A172 (cell line): ENCODE measurements around the gene DNAAF2. TPM values are rescaled to one million over a fixed set of nuclear protein-coding genes. Genes with fewer than 3 reads are reported as not detected.

Experiments used
- DNase-seq: peaks from one replicate; pipeline ENCODE4 v3.0.0-alpha.2; 2015; ENCODE audit warnings: low spot score
- total RNA-seq: library from RNA; depleted of rRNA; stranded (reverse); fragments of >200 nt; shearing (Covaris generic); gene quantifications from 2 replicates; pipeline ENCODE4 v1.2.3, GENCODE V29; 2014; rRNA removed

DNAAF2 gene
- total RNA-seq, 1 experiment from 2014 or later = 10.1 TPM

DNA sequence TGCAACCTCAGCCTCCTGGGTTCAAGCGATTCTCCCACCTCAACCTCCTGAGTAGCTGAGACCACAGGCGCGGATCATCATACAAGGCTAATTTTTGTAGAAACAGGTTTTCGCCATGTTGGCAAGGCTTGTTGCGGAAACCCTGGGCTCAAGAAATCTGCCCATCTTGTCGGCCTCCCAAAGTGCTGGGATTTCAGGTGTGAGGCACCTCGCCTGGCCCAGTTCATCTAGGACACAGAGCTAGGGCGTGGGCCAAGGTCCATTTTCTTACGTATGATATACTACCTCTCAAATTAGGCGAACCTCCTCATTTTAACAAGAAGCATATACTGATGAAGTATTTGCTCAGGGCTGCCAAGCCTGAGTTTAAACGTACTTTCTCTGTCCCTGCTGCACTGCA lies 51.0 kb downstream of the DNAAF2 start:
- DNase-seq = no peak

DNA sequence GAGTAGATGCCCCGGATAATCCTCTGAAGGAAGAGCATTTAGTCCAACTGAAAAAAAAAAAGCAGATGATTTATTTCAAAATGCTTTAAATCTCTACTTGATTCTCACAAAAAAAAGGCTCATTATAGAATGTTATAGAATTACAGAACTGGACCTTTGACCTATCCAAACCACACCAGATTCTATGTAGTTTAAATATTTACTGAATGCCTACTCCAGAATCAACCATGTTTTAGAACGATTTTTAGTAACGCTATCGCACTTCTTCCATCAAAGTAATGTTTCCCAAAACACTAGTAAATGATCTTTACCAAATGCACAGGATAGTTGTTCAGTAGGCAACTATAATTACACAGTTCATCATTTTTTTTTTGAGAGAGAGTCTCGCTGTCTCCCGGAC lies 51.4 kb downstream of the DNAAF2 start:
- no peak for DNase-seq

DNA sequence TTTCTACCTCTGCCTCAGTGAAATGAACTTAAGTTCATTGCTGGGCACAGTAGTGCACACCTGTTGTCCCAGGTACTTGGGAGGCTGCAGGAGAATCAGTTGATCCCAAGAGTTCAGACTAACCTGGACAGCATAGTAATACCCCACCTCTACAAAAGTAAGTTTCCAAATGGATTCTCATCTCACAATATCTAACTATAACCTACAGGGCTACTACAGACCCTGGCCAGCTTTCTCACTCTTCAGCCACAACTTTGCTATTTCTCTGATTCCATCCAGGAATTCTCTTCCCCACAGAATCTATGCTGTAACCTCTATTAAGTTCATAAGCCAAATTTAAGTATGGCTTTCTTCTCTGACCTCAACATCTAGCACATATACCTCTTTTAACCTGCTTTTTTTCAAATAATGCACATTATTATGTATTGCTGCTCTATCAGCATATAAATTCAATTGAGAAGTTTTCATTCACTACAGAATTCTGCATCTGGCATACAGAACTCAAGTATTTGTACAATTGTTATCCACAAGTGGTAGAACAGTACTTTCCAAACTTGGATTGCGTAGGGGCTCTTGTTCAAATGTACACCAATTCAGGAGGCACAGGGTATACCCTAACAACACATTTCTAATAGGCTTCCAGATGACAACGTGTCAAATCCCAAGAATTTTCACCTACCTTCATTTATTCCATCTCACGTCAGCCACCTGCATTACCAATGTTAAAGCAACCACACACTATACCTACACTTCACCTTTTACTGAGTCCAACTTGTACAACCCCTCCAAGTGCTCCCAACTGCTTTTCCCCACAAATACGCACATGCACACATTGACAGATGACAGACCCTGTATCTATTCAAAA lies 52.7 kb downstream of the DNAAF2 start:
- no peak for DNase-seq

DNA sequence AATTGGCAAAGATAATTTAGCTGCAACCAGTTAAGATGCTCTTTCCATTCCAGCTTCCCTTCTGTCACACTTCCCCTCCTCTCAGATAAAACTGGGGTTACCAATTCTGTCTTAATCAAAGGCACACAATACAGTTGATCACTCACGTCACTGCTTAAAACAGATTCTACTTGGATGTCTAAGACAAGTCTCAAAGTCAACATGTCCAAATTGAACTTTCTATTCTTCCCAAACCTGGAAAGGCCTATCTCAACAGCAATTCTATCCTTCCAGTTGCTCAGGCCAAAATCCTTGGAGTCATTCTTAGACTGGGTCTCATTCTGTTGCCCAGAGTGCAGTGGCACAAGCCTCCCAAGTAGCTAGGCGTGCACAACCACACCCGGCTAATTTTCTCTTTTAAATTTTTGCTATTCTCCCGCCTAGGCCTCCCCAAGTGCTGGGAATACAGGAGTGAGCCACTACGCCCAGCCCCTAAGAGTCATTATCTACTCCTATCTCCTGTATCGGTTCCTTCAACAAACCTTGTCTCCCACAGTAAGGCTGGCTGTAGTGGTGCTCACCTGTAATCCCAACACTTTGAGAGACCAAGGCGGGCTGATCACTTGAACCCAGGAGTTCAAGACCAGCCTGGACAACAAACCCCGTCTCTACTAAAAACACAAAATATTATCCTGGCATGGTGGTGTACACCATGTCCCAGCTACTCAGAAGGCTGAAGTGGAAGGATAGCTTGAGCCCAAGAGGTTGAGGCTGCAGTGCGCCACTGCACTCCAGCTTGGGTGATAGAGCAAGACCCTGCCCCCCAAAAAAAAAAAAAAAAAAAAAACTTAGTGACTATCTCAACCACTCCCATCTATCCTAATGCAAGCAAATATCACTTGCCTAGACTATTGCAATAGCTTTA lies 53.6 kb downstream of the DNAAF2 start:
- no peak for DNase-seq

DNA sequence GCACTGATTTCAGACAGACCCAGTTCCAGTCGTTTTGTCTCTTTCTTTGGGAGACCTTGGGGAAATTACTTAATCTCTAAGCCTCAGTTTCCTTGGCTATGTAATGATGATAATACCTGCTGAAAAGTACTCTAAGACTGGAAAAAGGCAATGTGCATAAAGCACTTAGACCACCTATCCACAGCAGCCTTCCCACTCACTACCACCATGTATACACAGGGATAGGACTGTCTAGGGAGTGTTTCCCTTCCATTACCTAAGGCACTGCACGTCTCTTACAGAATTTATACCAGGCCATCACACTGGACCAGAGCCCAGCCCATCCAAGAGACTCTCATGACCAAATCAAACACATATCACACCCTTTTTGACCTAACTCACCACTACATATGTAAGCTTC lies 55.2 kb downstream of the DNAAF2 start:
- no peak for DNase-seq

DNA sequence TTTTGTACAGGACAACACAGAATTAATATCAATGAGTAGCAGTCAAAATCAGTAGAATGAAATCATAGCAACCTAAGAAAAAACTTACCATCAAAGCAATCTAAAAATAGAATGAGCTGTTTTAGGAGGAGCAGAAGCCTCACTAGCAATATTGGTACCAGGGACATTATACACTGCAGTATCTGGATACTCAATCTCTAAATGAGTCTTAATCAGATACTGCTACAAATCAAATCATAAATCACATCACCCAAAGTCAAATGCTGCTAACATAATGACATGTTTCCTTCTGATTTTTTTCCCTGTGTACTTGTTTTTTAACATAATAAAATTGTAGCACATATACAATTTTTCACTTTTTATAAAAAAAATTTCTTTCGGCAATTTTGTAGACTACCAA lies 56.9 kb downstream of the DNAAF2 start:
- no peak for DNase-seq

Other genes starting within 250 kb of the DNAAF2 start
- gene RPS29, start 48.9 kb downstream of the DNAAF2 start, total RNA-seq = 1,242 and 2,235 TPM in 2 replicates
- 48.7 and 53.1 TPM in 2 replicates for gene LRR1, start 36.3 kb downstream of the DNAAF2 start, total RNA-seq
- 170 and 223 TPM in 2 replicates for gene RPL36AL, start 14.6 kb downstream of the DNAAF2 start, total RNA-seq
- 69.4 and 87.3 TPM in 2 replicates for gene MGAT2, start 14.4 kb downstream of the DNAAF2 start, total RNA-seq
- 9.4 and 25.8 TPM in 2 replicates for gene POLE2, start 53.0 kb upstream of the DNAAF2 start, total RNA-seq
- gene KLHDC1, start 57.9 kb upstream of the DNAAF2 start, total RNA-seq = 0.05 and 1.3 TPM in 2 replicates
- gene KLHDC2, start 132.9 kb upstream of the DNAAF2 start, total RNA-seq = 37.1 and 42.2 TPM in 2 replicates
- gene NEMF, start 217.5 kb upstream of the DNAAF2 start, total RNA-seq = 24.1 and 33.2 TPM in 2 replicates